K562 (cell line): ENCODE results near the gene RERE.

Experiments
- CHD2 ChIP-seq: IDR thresholded peaks from 2 replicates; pipeline ENCODE4 v1.6.1; 2011; ENCODE audit warnings: low read depth, low read length
- CTCF ChIP-seq, 3 experiments: IDR thresholded peaks in 2 of 3; conservative IDR thresholded peaks in 1 of 3; 2 replicates each; pipeline ENCODE4 v1.5.1; 2011 to 2012; ENCODE audit warnings: low read length in 3 of 3, mild to moderate bottlenecking in 3 of 3, control low read depth in 2 of 3, improper control_type of control experiment in 1 of 3, inconsistent platforms in 1 of 3, low read depth in 1 of 3, mixed read lengths in 1 of 3, moderate library complexity in 1 of 3; ENCODE audit not compliant: insufficient read depth in 2 of 3

- TF ChIP-seq CHD2 = no peak
- TF ChIP-seq CTCF (IDR thresholded peaks at IDR 0.05 in 2 of 3, conservative IDR thresholded peaks at IDR 0.05 in 1 of 3; ENCODE audit: insufficient read depth in 2 of 3, low read depth in 1 of 3, low read length in 3 of 3) = no peak
Measured at GRCh38 chr1:8684590-8684989, 132.8 kb downstream of the RERE start.
